GM10248 (cell line): ENCODE measurements around the gene VAV2.

ENCODE experiments used
- CTCF ChIA-PET: fragments of 300-600 bp; sonication (Branson Sonifier 250); formaldehyde crosslinking; extraction: SDS; loops from one replicate; lab custom pipeline; 2021; ENCODE audit warnings: antibody characterized with exemption; lab: Yijun Ruan, JAX
- POLR2A ChIA-PET: fragments of 350-650 bp; sonication (Branson Sonifier 250); formaldehyde crosslinking; extraction: SDS; loops from one replicate; lab custom pipeline; 2020; ENCODE audit warnings: antibody characterized with exemption; lab: Yijun Ruan, JAX
- DNase-seq: peaks from one replicate; pipeline ENCODE4 v3.0.0; 2012; ENCODE audit errors: extremely low spot score
- TF ChIP-seq, protein P1 (sequence below): IDR thresholded peaks from 2 replicates; pipeline ENCODE4 v1.5.1; 2012; ENCODE audit warnings: mild to moderate bottlenecking, low read depth; ENCODE audit errors: extremely low read depth, missing control alignments, control extremely low read depth

VAV2 gene

GRCh38 chr9:133778336-133779013 lies 213.6 kb downstream of the VAV2 start:
- ChIA-PET CTCF (interaction anchor here (1.4 to 3.1 kb wide), 2 partner anchors 216 kb away, joined by 7 to 20 read pairs; no protein-coding TSS in a partner anchor), POLR2A (no interaction called here)
- DNase-seq: no peak
- TF ChIP-seq, protein P1, sequence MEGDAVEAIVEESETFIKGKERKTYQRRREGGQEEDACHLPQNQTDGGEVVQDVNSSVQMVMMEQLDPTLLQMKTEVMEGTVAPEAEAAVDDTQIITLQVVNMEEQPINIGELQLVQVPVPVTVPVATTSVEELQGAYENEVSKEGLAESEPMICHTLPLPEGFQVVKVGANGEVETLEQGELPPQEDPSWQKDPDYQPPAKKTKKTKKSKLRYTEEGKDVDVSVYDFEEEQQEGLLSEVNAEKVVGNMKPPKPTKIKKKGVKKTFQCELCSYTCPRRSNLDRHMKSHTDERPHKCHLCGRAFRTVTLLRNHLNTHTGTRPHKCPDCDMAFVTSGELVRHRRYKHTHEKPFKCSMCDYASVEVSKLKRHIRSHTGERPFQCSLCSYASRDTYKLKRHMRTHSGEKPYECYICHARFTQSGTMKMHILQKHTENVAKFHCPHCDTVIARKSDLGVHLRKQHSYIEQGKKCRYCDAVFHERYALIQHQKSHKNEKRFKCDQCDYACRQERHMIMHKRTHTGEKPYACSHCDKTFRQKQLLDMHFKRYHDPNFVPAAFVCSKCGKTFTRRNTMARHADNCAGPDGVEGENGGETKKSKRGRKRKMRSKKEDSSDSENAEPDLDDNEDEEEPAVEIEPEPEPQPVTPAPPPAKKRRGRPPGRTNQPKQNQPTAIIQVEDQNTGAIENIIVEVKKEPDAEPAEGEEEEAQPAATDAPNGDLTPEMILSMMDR: no peak

DNA sequence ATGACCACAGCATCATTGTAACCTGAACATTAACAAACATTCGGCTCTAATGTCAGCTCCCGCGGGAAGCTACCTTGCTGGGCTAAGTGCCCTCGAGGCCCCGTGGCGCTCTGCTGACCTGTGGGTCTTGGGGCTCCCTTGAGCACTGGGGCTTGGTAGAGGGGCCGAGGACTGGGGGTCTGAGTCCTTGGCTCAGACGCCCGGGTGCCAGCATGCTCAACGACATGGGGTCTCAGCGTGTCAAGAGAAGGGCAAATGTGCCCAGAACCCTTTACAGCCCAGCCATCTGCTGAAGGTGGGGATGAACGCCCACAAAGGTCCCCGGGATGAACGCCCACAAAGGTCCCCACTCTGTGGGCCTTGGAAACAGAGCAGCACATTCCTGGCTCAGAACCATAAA lies 214.3 kb downstream of the VAV2 start:
- POLR2A ChIA-PET: no interaction called here

DNA sequence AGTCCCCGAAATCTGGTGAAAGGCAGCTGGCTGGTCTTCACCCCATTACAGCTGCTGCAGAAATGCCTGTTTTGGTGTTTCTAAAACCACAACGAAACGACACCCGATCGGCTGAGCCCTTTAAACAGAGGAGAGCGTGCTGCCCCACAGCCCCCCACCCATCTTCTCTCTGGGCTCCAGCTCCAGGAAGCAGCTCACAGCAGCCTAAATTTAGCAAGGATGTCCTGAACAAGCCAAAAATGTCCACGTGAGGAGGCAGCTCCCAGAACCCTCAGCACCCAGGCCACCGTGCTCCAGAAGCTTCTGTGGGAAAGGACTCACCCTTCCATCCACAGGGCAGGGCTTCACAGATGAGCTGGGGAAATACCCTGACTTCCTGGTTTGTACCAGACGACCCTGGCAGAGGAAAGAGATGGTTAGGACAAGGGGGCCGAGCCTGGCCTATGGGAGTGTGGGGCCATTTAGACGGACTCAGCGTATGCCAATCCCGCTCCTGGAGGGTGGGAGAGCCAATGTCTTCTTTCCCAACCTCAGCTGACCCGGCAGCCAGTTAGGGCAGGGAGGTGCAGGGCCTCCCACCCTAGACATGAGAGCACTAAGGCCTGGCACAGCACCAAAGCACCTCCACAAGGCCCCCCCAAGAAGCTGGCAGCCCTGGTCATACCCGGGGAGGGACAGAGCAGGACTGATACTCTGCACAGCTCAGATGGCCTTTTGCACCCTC lies 214.9 kb downstream of the VAV2 start:
- POLR2A ChIA-PET: no interaction called here
- DNase-seq: no peak
- CTCF ChIA-PET: interaction anchor here (1.9 to 3.1 kb wide), 2 partner anchors 34 to 217 kb away, joined by 7 to 20 read pairs; no protein-coding TSS in a partner anchor
- TF ChIP-seq, protein P1: no peak

More for the DNA sequence above, 214.3 kb downstream of the VAV2 start:
- CTCF ChIA-PET: interaction anchor here (1.9 to 3.1 kb wide), 2 partner anchors 35 to 217 kb away, joined by 7 to 20 read pairs; no protein-coding TSS in a partner anchor
- TF ChIP-seq, protein P1: no peak
- DNase-seq: no peak

GRCh38 chr9:133775951-133776905 lies 215.9 kb downstream of the VAV2 start:
- POLR2A ChIA-PET: no interaction called here
- no peak for DNase-seq
- TF ChIP-seq, protein P1: no peak
- CTCF ChIA-PET: interaction anchor here (1.9 to 3.1 kb wide), 3 partner anchors 33 to 218 kb away, joined by 7 to 20 read pairs (median 8); no protein-coding TSS in a partner anchor

GRCh38 chr9:133775291-133775690 lies 216.8 kb downstream of the VAV2 start:
- no peak for DNase-seq
- ChIA-PET POLR2A (interaction anchor here (0.6 kb wide), 1 partner anchor 40 kb away, joined by 3 read pairs; no protein-coding TSS in a partner anchor), CTCF (interaction anchor here (3.1 kb wide), 2 partner anchors 32 to 219 kb away, joined by 8 to 20 read pairs; no protein-coding TSS in a partner anchor)
- TF ChIP-seq, protein P1: no peak
